KOPT-K1 (cell line): ENCODE measurements around the gene AP3S2.
"Not testable (repeated sequence)": the region's sequence is repeated elsewhere in the genome, so short reads cannot be mapped to it uniquely, and the experiment has no call there.

Source experiments
- H3K27ac ChIP-seq: fragments of 200-600 bp; sonication (generic); 2 replicates; pipeline ENCODE4 v1.5.1; 2016; ENCODE audit warnings: antibody characterized with exemption, mild to moderate bottlenecking, low read depth, low read length; ENCODE audit not compliant: poor library complexity, severe bottlenecking
- H3K36me3 ChIP-seq: fragments of 200-600 bp; sonication (generic); 2 replicates; pipeline ENCODE4 v1.5.1; 2017; ENCODE audit warnings: antibody characterized with exemption, mild to moderate bottlenecking, low read length, moderate library complexity; ENCODE audit not compliant: insufficient read depth
- H3K9me3 ChIP-seq: fragments of 200-600 bp; sonication (generic); 2 replicates; pipeline ENCODE4 v1.5.1; 2017; ENCODE audit warnings: antibody characterized with exemption, low read length, mild to moderate bottlenecking; ENCODE audit not compliant: insufficient read depth, poor library complexity, severe bottlenecking

Gene AP3S2

DNA sequence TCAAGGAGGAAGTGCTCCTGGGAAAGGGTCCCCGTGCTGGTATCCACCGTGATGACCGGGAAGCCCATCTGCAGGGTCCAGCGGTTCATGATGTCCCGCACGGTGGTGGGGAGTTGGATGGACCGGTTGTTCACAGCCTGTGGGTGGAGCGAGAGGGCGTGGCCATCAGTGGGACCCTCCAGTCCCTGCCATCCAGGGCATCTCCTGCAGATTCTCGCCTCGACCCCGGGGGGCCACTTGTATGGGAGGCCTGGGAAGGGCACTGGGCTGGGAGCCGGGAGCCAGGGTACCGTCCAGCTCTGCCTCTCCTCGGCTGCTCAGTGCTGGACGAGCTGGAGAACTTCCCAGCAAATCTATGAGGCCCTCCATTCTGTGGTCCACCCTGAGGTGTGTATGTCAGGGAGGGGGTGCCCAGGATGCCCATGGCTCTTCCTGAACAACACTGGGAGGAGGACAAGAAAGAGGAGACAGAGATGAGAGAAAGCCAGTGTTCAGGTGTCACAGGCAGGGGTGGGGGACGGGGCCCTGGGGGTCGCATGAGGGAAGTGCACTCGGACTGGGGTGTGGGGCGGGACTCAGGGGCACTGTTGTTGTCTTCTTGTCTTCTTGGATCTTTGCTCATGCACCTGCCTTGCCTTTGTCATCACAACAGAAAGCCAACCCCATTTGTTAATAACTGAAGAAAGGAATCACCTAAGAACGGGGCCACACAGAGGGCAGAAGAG, 92.2 kb downstream of the AP3S2 start:
- Histone ChIP-seq H3K36me3 (no peaks in the 10 kb centered on the region), H3K27ac (no peak overlapping the region)

DNA sequence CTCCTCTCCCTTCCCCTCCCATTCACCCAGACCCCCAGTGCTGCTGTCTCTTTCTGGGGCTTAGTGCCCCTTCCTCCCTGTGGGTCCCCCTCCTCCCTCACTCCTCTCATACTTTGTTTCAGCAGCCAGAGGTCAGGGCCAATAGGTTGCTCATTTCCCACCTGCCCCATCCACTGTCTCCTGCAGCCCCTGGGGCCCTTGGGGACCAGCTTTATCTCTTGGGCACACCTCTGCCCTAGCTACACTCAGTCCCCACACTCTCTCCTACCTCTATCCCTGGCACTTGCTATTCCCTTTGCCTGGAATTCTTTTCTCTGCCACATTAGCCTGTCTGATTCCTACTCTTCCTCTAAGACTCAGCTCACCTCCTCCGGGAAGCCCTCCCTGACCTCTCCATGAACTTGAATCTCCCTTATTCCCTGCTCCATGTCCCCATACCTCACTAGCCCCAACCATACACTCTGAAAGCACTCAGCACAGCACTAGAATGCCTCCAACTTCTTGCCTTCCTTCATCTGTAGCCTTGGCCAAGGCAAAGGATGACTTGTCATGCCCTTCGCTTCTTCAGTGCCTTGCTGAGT, 93.8 kb downstream of the AP3S2 start:
- Histone ChIP-seq H3K36me3 (no peaks in the 10 kb centered on the region), H3K9me3 (no peaks in the 10 kb centered on the region), H3K27ac (no peak overlapping the region)

More for the DNA sequence above, 92.2 kb downstream of the AP3S2 start:
- H3K9me3 ChIP-seq: no peaks in the 10 kb centered on the region

DNA sequence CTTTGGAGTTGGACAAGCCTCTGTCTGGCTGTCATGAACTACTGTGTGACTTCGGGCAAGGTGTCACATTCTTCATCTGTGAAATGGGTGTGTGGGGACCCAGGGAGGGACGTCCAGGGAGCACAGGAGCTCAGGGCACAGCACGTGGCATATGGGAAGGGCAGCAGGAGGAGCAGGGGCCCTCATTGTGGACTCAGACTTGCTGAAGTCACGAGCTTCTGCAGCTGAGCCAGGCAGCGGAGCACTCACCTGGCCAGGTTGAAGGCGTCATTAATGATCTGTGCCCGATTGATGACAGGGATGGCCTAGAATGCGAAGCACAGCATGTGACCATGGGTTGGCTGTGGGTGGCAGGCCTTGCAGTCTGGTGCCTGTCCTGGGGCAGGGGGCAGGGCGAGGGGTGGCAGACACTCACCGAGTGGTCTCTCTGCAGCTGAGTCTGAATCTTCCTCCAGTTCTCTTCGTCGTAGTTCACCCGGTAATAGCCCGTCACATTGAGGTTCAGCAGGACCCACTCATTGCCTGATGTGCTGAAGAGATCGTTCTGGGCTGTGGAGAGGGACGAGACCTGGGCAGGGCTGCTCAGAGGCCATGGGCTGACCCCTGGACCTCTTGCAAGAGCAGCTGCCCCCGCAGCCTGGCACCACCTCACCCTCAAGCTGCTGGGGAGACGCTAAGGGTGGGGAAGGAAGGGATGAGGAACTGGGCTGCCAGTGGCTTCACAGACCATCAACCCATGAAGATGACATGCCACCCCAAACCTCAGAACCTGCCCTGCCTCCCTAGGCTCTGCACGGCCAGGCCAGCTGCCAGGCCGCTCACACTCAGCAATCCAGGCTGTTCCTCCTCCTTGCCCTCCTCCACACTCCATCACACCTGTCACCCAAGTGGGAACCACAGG, 94.5 kb downstream of the AP3S2 start:
- Histone ChIP-seq H3K9me3 (no peaks in the 10 kb centered on the region), H3K27ac (no peak overlapping the region), H3K36me3 (no peaks in the 10 kb centered on the region)

DNA sequence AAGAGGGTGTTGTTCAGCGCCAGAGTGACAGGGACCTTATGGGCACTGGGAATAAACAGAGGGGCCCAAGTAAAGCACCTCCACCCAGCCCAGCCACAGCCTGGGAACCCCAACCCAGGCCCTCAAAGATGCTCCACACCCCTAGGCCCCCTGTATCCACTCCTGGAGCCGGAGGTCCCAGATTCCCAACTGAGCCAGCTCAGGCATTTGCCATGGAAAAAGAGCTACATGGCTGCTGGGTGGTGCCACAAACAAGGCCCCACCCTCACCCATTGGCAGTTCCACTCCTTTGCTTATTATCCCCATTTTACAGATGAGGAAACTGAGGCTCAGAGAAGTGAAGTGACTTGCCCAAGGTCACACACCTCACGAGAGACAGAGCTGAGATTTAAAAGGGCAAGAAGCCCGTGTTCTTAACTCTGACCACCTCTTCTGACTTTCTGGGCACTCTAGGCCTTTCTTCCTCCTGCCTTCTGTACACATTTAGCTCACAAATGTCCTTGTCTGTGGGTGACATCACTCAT, 96.1 kb downstream of the AP3S2 start:
- H3K27ac ChIP-seq: no peak overlapping the region
- no peaks in the 10 kb centered on the region for H3K36me3 ChIP-seq
- no peaks in the 10 kb centered on the region for H3K9me3 ChIP-seq

- Histone ChIP-seq H3K36me3 (no peaks in the 10 kb centered on the region), H3K27ac (no peak overlapping the region), H3K9me3 (no peaks in the 10 kb centered on the region)
Measured at GRCh38 chr15:89795996-89796395, 97.8 kb downstream of the AP3S2 start.

- no peaks in the 10 kb centered on the region for H3K9me3 ChIP-seq
- H3K36me3 ChIP-seq: no peaks in the 10 kb centered on the region
- no peak overlapping the region for H3K27ac ChIP-seq
Measured at GRCh38 chr15:89794627-89795241, 99.1 kb downstream of the AP3S2 start.

GRCh38 chr15:89792106-89792805, 101.5 kb downstream of the AP3S2 start:
- H3K27ac ChIP-seq: no peak overlapping the region
- no peaks in the 10 kb centered on the region for H3K36me3 ChIP-seq
- H3K9me3 ChIP-seq: peaks cover 13% of the 10 kb centered on the region

GRCh38 chr15:89790661-89791060, 103.1 kb downstream of the AP3S2 start:
- peaks cover 14% of the 10 kb centered on the region for H3K9me3 ChIP-seq
- no peaks in the 10 kb centered on the region for H3K36me3 ChIP-seq
- no peak overlapping the region for H3K27ac ChIP-seq

DNA sequence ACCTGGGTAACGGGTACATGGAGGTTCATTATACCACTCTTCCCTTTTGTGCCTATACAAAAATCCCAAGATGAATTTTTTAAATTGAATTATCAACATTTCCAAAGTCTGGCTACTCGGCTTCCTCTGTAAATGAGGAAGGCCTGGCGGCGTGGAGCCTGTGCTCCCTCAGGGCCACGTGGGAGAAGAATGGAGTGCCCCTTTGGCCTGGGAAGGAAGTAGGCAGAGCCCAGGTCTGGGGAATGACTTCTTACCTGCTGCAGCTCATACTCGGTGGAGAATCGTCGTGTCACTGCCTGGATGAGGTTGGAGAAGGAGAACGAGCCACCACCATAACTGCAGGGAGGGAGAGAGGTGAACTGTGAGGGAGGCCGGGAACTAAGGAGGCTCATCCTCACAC, 103.6 kb downstream of the AP3S2 start:
- H3K9me3 ChIP-seq: peaks cover 14% of the 10 kb centered on the region
- H3K36me3 ChIP-seq: no peaks in the 10 kb centered on the region
- no peak overlapping the region for H3K27ac ChIP-seq

DNA sequence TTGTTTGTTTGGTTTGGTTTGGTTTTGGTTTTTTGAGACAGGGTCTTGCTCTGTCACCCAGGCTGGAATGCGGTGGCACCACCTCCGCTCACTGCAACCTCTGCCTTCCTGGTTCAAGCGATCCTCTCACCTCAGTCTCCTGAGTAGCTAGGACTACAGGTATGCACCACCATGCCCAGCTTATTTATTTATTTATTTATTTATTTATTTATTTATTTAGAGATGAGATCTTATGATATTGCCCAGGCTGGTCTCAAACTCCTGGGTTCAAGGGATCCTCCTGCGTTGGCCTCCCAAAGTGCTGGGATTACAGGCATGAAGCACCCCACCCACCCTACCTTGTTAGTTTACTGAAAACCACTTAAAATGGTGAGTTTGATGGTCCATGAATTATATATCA, 105.2 kb downstream of the AP3S2 start:
- peaks cover 14% of the 10 kb centered on the region for H3K9me3 ChIP-seq
- H3K36me3 ChIP-seq, H3K27ac ChIP-seq: not testable (repeated sequence)

- no peaks in the 10 kb centered on the region for H3K36me3 ChIP-seq
- H3K27ac ChIP-seq: no peak overlapping the region
- peaks cover 14% of the 10 kb centered on the region for H3K9me3 ChIP-seq
Measured at GRCh38 chr15:89787944-89788343, 105.8 kb downstream of the AP3S2 start.

DNA sequence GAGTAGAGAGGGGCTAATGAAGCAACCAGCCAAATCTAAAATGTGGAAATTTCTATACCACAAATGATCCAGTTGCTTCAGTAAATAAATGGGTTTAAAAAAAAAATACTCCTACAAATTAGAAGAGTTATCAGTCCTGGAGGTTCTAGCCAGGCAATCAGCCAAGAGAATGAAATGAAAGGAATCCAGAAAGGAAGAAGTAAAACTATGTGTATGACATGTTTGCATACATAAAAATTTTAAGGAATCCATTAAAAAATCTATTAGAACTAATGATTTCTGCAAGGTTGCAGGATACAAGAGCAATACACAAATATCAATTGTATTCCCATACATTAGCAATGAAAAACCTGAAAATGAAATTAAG, 108.0 kb downstream of the AP3S2 start:
- Histone ChIP-seq H3K9me3 (peaks cover 14% of the 10 kb centered on the region), H3K36me3 (no peaks in the 10 kb centered on the region), H3K27ac (no peak overlapping the region)

- H3K9me3 ChIP-seq: peaks cover 14% of the 10 kb centered on the region
- no peaks in the 10 kb centered on the region for H3K36me3 ChIP-seq
- H3K27ac ChIP-seq: no peak overlapping the region
Measured at GRCh38 chr15:89785064-89785773, 108.6 kb downstream of the AP3S2 start.

DNA sequence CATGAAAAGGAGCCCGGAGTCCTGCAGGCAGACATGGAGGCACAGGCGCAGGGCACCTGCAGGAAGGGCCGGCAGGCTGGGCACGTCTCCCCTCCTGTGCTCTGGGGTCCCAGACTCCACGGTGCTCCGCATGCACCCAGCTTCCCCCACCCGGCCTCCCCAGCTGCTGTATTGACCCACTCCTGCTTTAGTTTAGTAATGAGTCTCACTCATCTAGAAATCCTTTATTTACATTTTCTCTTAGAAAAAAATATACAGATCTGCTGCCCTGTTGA, 109.2 kb downstream of the AP3S2 start:
- no peak overlapping the region for H3K27ac ChIP-seq
- peaks cover 14% of the 10 kb centered on the region for H3K9me3 ChIP-seq
- H3K36me3 ChIP-seq: no peaks in the 10 kb centered on the region
